Measurements from ENCODE around the gene ACAN.
A peak's percentile ranks its signal among the peaks of the same experiment; 100 is the strongest.

Gene ACAN

DNA sequence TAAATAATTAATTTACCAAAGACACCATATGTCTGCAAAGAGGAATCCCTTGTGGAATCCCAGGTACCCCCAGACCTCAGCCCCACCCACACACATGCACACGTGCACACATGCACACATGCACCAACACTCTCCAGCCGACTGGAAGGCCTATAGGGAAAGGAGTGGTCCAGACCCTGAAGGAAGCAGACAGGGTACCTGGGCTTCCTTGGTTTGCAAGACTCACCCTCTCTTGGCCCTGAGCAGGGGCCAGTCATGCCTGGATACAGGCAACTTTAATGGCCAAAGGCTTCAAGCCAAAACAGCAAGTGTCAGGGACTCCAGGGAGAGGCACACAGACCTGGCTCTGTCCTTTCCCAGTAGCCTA is 101.0 kb downstream of the ACAN start:
- TF ChIP-seq, protein P1, sequence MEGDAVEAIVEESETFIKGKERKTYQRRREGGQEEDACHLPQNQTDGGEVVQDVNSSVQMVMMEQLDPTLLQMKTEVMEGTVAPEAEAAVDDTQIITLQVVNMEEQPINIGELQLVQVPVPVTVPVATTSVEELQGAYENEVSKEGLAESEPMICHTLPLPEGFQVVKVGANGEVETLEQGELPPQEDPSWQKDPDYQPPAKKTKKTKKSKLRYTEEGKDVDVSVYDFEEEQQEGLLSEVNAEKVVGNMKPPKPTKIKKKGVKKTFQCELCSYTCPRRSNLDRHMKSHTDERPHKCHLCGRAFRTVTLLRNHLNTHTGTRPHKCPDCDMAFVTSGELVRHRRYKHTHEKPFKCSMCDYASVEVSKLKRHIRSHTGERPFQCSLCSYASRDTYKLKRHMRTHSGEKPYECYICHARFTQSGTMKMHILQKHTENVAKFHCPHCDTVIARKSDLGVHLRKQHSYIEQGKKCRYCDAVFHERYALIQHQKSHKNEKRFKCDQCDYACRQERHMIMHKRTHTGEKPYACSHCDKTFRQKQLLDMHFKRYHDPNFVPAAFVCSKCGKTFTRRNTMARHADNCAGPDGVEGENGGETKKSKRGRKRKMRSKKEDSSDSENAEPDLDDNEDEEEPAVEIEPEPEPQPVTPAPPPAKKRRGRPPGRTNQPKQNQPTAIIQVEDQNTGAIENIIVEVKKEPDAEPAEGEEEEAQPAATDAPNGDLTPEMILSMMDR (IDR thresholded peaks at IDR 0.05; ENCODE audit: low read depth, low read length), result no peak
- no peak for DNase-seq (ENCODE audit: low read depth in 2 of 2)
- no peak overlapping the region for H3K4me3 ChIP-seq (replicated peaks in 1 of 2; ENCODE audit: low read depth in 2 of 2, low read length in 2 of 2)

DNA sequence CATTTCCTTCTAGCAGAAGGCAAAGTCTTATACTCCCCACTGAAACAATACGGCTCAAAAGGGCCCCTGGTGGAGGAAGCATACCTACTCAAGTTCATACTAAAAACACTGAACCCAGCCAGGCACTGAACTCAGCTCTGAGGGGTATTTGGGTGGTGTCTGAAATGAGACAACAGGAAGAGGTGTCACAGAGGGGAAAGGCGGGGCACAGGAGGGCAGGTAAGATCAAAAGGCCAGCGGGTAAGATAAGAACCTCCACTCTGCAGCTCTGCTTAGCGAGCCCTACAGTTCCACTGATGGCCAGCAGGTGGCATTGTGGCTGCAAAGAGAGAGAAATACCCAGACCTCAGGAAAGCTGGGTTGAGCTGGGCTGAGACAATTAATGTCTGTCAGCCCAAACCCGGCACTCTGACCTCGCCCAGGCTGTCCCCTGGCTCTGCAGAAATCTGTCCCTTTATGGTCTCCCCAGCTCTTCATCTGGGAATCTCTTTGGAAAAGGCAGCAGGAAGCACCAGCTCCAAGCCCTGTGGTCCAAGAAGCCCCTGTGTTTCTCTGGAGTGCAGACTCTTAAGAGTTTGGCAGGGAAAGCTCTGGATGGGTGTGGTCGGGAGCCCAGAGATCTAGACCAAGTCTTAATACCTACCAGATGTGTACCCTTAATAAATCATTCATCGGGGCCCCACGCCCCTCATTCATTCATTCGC is 101.5 kb downstream of the ACAN start:
- no peak overlapping the region for H3K4me3 ChIP-seq (replicated peaks in 1 of 2; ENCODE audit: low read depth in 2 of 2, low read length in 2 of 2)
- DNase-seq (ENCODE audit: low read depth in 2 of 2), result peak; percentile 82 to 85
- TF ChIP-seq, protein P1 (IDR thresholded peaks at IDR 0.05; ENCODE audit: low read depth, low read length), result peak; percentile 98

DNA sequence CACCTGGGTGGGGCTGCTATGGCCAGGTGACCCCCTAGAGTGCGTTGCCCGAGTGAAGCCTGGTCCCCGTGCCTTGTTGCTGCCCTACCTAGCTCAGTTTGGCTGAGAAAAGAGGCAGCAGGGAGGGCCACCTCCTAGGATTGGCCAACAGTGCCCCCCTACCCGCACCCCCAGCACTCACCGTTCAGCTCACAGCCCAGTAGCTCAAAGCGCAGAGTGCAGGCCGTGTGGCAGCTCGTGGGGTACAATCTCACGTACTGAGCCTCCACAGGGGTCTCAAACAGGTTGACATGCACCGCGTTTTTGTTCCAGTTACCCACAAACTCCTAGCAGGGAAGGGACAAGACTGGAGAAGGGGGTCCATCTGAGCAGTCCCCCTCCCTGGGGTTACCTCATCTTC is 102.3 kb downstream of the ACAN start:
- DNase-seq (ENCODE audit: low read depth in 2 of 2), result no peak
- no peak overlapping the region for H3K4me3 ChIP-seq (replicated peaks in 1 of 2; ENCODE audit: low read depth in 2 of 2, low read length in 2 of 2)
- TF ChIP-seq, protein P1 (IDR thresholded peaks at IDR 0.05; ENCODE audit: low read depth, low read length), result no peak

DNA sequence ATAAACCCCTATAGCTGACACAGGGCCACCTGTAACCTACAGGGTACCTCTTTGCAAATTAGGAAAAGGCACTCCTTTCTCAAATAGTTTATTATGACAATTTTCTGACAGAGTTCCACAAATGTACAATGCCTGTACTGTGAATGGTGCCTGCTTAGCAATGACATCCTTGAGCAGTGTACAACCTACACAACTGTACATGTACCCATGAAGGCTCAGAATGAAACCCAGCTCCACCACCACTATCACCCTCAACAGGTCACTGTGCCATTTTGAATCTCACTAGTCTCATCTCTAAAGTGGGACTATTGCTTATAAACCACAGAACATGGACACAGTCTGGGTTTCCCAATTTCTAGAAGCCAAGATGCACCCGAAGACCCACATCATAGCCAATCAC is 102.9 kb downstream of the ACAN start:
- H3K4me3 ChIP-seq (replicated peaks in 1 of 2; ENCODE audit: low read depth in 2 of 2, low read length in 2 of 2), result no peak overlapping the region
- TF ChIP-seq, protein P1 (IDR thresholded peaks at IDR 0.05; ENCODE audit: low read depth, low read length), result no peak
- no peak for DNase-seq (ENCODE audit: low read depth in 2 of 2)

DNA sequence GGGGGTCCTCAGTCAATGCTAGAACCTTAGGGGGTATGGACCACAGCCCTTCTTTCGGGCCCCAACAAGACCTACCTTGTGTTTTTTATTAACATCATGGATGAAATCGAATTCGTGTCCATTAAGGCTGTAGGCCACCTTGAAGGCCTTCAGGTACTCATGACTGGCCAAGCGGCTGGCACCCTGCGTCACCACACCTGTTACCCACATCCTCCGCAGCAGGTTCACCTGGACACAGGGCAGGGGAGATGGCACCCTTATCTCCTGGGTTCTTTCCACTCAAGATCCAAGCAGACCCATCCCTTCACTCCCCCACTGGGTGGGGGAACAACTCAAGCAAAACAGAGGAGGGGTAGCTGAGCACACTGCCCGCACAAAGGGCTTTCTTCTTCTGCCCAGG is 103.3 kb downstream of the ACAN start:
- no peak for DNase-seq (ENCODE audit: low read depth in 2 of 2)
- no peak overlapping the region for H3K4me3 ChIP-seq (replicated peaks in 1 of 2; ENCODE audit: low read depth in 2 of 2, low read length in 2 of 2)
- TF ChIP-seq, protein P1 (IDR thresholded peaks at IDR 0.05; ENCODE audit: low read depth, low read length), result no peak

DNA sequence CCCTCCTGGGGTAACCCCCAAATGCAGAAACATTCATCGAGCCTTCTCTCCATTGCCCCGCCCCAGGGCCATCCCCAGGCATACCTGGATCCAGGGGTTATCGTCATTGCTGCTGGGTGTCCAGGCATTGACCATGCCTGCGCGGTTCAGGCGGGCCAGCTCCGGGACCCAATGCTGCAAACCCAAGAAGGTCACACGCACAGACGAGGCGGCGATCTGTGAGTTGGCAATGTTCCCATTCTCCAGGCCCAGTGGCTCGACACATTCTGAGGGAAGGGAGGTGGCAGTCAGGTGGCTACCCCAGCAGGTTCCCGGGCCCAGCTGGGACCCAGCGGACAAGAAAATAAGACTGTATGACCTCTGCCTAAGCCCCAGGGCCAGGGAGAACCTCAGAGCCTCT is 103.9 kb downstream of the ACAN start:
- TF ChIP-seq, protein P1 (IDR thresholded peaks at IDR 0.05; ENCODE audit: low read depth, low read length), result no peak
- DNase-seq (ENCODE audit: low read depth in 2 of 2), result no peak
- H3K4me3 ChIP-seq (replicated peaks in 1 of 2; ENCODE audit: low read depth in 2 of 2, low read length in 2 of 2), result no peak overlapping the region

DNA sequence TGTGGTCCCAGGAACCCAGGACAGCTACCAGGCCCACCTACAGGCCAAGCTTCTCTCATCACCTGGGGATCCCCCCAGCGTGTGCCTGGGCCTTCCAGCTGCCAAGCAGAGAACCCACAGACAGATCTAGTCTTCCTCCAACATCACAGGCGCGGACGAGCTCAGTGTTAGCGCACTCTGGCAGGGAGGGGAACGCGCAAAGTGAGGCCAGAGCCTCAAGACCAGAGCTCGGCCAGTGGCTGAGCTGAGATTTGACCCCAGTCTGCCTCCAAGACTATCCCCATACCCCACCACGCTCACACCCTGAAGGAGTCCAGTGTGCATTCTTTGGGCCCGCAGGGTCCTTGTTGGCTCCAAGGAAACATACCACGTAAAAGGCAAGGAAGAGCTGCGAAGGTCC is 104.9 kb downstream of the ACAN start:
- TF ChIP-seq, protein P1 (IDR thresholded peaks at IDR 0.05; ENCODE audit: low read depth, low read length), result no peak

More for the DNA sequence above, 104.9 kb downstream of the ACAN start:
- DNase-seq (ENCODE audit: low read depth in 2 of 2), result no peak
- H3K4me3 ChIP-seq (replicated peaks in 1 of 2; ENCODE audit: low read depth in 2 of 2, low read length in 2 of 2), result no peak overlapping the region
